Measurements from ENCODE around the gene MOV10. TPM values are rescaled to one million over a fixed set of nuclear protein-coding genes. Genes with fewer than 3 reads are reported as not detected.
"Not testable (repeated sequence)": the region's sequence is repeated elsewhere in the genome, so short reads cannot be mapped to it uniquely, and the experiment has no call there.

MOV10 gene
- total RNA-seq, 2 donors from 2014 or later = 61.6 to 62.7 TPM

DNA sequence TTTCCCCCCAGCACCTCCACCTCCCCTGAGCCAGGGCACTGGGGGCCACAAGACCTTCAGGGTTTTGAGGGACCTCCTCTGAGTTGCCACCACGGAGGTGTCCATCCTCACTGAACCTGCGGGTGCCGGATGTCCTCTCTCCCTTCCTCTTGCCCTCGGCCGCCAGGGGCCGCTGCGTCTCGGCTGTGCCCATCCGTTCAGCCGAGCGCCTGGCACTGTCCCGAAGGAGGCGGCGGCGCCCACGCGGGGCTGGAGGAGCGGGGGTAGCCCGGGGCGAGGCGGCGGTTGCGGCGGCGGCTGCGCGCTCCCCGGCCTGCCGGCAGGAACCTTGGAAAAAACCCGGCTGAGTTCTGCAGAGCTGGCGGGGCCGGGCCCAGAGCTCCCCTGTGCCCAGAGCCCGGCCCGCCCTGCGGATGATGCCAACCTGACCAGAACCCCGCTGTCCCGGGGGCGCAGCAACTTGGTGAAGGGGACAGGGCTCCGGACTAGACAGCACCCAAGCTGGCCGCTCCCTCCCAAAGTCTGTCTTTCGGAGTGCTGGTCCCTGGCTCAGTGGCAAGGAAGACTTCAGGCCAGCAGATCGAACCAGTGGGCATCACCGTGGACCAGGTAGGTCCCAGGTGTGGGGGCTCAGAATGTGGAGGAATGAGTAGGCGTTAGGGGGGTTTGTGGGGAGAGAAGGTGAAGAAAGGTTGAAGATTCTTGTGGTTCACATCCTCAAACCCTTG, 44.4 kb downstream of the MOV10 start:
- peak; percentile 81 for DNase-seq
- TF ChIP-seq, protein P1, sequence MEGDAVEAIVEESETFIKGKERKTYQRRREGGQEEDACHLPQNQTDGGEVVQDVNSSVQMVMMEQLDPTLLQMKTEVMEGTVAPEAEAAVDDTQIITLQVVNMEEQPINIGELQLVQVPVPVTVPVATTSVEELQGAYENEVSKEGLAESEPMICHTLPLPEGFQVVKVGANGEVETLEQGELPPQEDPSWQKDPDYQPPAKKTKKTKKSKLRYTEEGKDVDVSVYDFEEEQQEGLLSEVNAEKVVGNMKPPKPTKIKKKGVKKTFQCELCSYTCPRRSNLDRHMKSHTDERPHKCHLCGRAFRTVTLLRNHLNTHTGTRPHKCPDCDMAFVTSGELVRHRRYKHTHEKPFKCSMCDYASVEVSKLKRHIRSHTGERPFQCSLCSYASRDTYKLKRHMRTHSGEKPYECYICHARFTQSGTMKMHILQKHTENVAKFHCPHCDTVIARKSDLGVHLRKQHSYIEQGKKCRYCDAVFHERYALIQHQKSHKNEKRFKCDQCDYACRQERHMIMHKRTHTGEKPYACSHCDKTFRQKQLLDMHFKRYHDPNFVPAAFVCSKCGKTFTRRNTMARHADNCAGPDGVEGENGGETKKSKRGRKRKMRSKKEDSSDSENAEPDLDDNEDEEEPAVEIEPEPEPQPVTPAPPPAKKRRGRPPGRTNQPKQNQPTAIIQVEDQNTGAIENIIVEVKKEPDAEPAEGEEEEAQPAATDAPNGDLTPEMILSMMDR (IDR thresholded peaks at IDR 0.05) = peak; percentile 75
- intact Hi-C loops (cut with DNase I) = loop anchor here (5.0 kb wide), 3 partner anchors 158 to 958 kb away; partner anchors contain the start of gene LRIG2
- peak overlapping the region in 1 of 2 donors; percentile 41 for H3K9ac ChIP-seq (ENCODE audit: low read depth in 2 of 2, low read length in 2 of 2)
- H3K9me3 ChIP-seq = no peaks in the 10 kb centered on the region
- no peaks in the 10 kb centered on the region for H3K27me3 ChIP-seq
- H3K4me3 ChIP-seq = no peak overlapping the region
- peaks cover 5% of the 10 kb centered on the region for H3K4me1 ChIP-seq
- H3K27ac ChIP-seq = no peak overlapping the region
- no peaks in the 10 kb centered on the region for H3K36me3 ChIP-seq

DNA sequence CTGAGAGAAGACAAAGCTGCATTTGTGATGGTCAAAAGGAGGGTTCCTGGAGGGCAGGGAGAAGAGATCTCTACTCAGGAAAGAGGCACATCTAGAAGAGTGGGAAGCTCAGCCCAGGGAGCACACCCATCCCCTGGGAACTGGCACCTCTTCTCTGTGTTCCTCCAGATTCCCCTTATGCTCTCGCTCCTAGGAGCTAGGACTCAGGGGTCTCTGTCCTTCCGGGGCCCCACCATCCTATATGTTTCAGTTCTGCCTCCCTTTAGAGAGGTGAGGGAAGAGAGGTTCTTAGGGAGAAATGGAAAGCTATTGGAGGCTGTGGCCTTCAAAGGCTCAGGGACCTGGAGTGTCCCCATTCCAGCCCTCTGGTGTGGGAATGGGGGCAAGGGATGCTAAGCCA, 45.2 kb downstream of the MOV10 start:
- Histone ChIP-seq H3K36me3 (no peaks in the 10 kb centered on the region), H3K4me1 (peaks cover 5% of the 10 kb centered on the region), H3K9ac (ENCODE audit: low read depth in 2 of 2, low read length in 2 of 2) (no peak overlapping the region), H3K4me3 (no peak overlapping the region), H3K27ac (no peak overlapping the region), H3K9me3 (no peaks in the 10 kb centered on the region), H3K27me3 (no peaks in the 10 kb centered on the region)
- TF ChIP-seq, protein P1 (IDR thresholded peaks at IDR 0.05) = no peak
- no peak for DNase-seq
- intact Hi-C loops (cut with DNase I) = loop anchor here (5.0 kb wide), 3 partner anchors 158 to 958 kb away; partner anchors contain the start of gene LRIG2

DNA sequence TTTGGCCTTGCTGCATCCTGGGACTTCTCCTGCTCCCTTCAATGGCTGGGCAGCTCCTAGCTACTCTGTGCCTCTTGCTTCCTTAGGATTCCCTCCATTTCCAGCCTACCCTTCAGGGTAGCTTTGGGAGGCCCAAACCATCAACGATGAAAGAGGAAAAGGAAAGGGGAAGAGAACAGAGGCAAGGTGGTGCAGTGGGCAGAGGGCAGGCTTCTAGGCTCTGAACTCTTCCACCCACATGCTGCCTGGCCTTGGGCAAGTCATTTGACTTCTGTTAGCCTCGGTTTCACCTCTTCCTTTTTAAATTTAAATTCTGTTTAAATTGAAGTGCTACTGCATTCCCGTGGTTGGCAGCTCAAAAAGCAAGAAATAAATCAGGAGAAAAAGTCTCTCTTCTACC, 46.3 kb downstream of the MOV10 start:
- intact Hi-C loops (cut with DNase I) = no loop called here
- H3K4me1 ChIP-seq = peaks cover 3% of the 10 kb centered on the region
- no peak overlapping the region for H3K4me3 ChIP-seq
- no peak for DNase-seq
- no peaks in the 10 kb centered on the region for H3K9me3 ChIP-seq
- no peak overlapping the region for H3K27ac ChIP-seq
- TF ChIP-seq, protein P1 (IDR thresholded peaks at IDR 0.05) = no peak
- H3K36me3 ChIP-seq = no peaks in the 10 kb centered on the region
- H3K27me3 ChIP-seq = no peaks in the 10 kb centered on the region
- no peak overlapping the region for H3K9ac ChIP-seq (ENCODE audit: low read depth in 2 of 2, low read length in 2 of 2)

DNA sequence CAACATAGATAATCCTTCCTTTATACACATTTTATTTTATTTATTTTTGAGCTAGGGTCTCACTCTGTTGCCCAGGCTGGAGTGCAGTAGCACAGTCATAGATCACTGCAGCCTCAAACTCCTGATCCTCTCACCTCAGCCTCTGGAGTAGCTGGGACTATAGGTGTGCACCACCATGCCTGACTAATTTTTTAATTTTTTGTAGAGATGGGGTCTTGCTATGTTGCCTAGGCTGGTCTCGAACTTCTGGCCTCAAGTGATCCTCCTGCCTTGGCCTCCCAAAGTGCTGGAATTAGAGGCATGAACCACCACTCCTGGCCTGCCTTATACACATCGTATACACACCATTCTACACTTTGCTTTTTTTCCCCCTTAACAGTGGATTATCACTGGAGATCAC, 46.8 kb downstream of the MOV10 start:
- H3K4me1 ChIP-seq; H3K9me3 ChIP-seq; DNase-seq; intact Hi-C loops (cut with DNase I); H3K36me3 ChIP-seq; H3K9ac ChIP-seq (ENCODE audit: low read depth in 2 of 2, low read length in 2 of 2); H3K27ac ChIP-seq; H3K4me3 ChIP-seq; H3K27me3 ChIP-seq: not testable (repeated sequence)

DNA sequence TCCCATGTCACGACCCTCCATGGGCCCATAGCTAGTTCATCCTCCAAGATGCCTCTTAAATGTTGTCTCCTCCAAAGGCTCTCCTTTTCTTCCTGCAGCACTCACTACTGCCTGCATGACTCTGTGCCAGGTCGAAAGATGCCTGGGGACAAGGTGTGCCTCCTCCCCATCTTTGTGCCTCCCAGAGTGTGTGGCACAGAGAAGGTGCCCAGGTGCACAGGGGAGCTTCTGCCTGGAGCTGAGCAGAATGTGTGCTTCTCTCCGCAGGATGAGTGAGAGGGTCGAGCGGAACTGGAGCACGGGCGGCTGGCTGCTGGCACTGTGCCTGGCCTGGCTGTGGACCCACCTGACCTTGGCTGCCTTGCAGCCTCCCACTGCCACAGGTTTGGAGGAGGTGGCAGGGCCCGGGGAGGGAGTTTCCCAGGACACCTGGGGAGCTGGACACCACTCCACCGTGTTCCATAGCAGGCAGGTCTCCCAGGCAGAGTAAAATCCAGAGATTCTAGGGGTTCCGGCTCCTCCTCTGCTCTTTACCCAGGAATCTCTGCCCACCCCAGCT, 47.6 kb downstream of the MOV10 start:
- no peaks in the 10 kb centered on the region for H3K9me3 ChIP-seq
- DNase-seq = no peak
- H3K27ac ChIP-seq = no peak overlapping the region
- no peaks in the 10 kb centered on the region for H3K36me3 ChIP-seq
- intact Hi-C loops (cut with DNase I) = no loop called here
- no peaks in the 10 kb centered on the region for H3K4me1 ChIP-seq
- TF ChIP-seq, protein P1 (IDR thresholded peaks at IDR 0.05) = no peak
- no peak overlapping the region for H3K4me3 ChIP-seq
- H3K27me3 ChIP-seq = no peaks in the 10 kb centered on the region
- no peak overlapping the region for H3K9ac ChIP-seq (ENCODE audit: low read depth in 2 of 2, low read length in 2 of 2)

Measured in colonic mucosa (tissue), 4 donors.